ENCODE results near the gene TMPRSS3.

GRCh38 chr21:42343556-42343955 lies 52.3 kb downstream of the TMPRSS3 start:
- TF ChIP-seq CTCF (IDR thresholded peaks at IDR 0.05), result no peak
- TF ChIP-seq POLR2A (IDR thresholded peaks at IDR 0.05), result no peak

Measured in thyroid gland (tissue), 4 donors.